HepG2 (cell line): ENCODE results near the gene TAF6L. TPM values are rescaled to one million over a fixed set of nuclear protein-coding genes. Genes with fewer than 3 reads are reported as not detected.

Experiments used
- ARNTL ChIP-seq: sonication (generic); formaldehyde crosslinking; IDR thresholded peaks from 2 replicates; pipeline ENCODE4 v1.4.0; 2020; ENCODE audit warnings: mild to moderate bottlenecking, missing genetic modification reagents
- ATF1 ChIP-seq: IDR thresholded peaks from 2 replicates; pipeline ENCODE4 v1.6.1; 2016; ENCODE audit warnings: mild to moderate bottlenecking, control low read depth
- ETS1 ChIP-seq: sonication (generic); formaldehyde crosslinking; IDR thresholded peaks from 2 replicates; pipeline ENCODE4 v1.4.0; 2020; ENCODE audit warnings: missing genetic modification reagents
- FOXA3 ChIP-seq: IDR thresholded peaks from 2 replicates; pipeline ENCODE4 v1.6.1; 2016; ENCODE audit warnings: missing genetic modification reagents, missing compliant biosample characterization
- FOXK1 ChIP-seq: sonication (generic); formaldehyde crosslinking; IDR thresholded peaks from 2 replicates; pipeline ENCODE4 v1.4.0; 2020; ENCODE audit warnings: low read depth, missing genetic modification reagents, borderline replicate concordance
- IRF1 ChIP-seq: sonication (generic); formaldehyde crosslinking; IDR thresholded peaks from 2 replicates; pipeline ENCODE4 v1.4.0; 2020; ENCODE audit warnings: low read depth, mild to moderate bottlenecking, missing genetic modification reagents
- LBX2 ChIP-seq: sonication (generic); formaldehyde crosslinking; IDR thresholded peaks from 2 replicates; pipeline ENCODE4 v1.5.0; 2020; ENCODE audit warnings: missing genetic modification reagents, mild to moderate bottlenecking, borderline replicate concordance
- NFKBIZ ChIP-seq: IDR thresholded peaks from 2 replicates; pipeline ENCODE4 v1.6.1; 2018; ENCODE audit warnings: missing genetic modification reagents, missing compliant biosample characterization
- RFX1 ChIP-seq: fragments of 450-650 bp; IDR thresholded peaks from 2 replicates; pipeline ENCODE4 v1.6.1; 2017
- SALL1 ChIP-seq: sonication (generic); formaldehyde crosslinking; IDR thresholded peaks from 2 replicates; pipeline ENCODE4 v1.8.0; 2022; ENCODE audit warnings: mild to moderate bottlenecking, missing genetic modification reagents
- SMAD1 ChIP-seq: sonication (generic); formaldehyde crosslinking; IDR thresholded peaks from 2 replicates; pipeline ENCODE4 v1.4.0; 2020; ENCODE audit warnings: missing genetic modification reagents, low read depth, mild to moderate bottlenecking, borderline replicate concordance
- SMC3 ChIP-seq: IDR thresholded peaks from 2 replicates; pipeline ENCODE4 v1.6.1; 2011; ENCODE audit warnings: low read length, improper control_type of control experiment
- SP5 ChIP-seq: IDR thresholded peaks from 2 replicates; pipeline ENCODE4 v1.6.1; 2016; ENCODE audit warnings: low read depth, borderline replicate concordance
- SRY ChIP-seq: sonication (generic); formaldehyde crosslinking; IDR thresholded peaks from 2 replicates; pipeline ENCODE4 v1.8.0; 2022; ENCODE audit warnings: mild to moderate bottlenecking, missing genetic modification reagents
- TCF7L2 ChIP-seq: IDR thresholded peaks from 2 replicates; pipeline ENCODE4 v1.6.1; 2011; ENCODE audit warnings: mild to moderate bottlenecking, low read depth, low read length, moderate library complexity
- TEAD2 ChIP-seq: sonication (generic); formaldehyde crosslinking; IDR thresholded peaks from 2 replicates; pipeline ENCODE4 v1.9.0; 2021; ENCODE audit warnings: missing genetic modification reagents
- TEAD3 ChIP-seq: optimal IDR thresholded peaks from 2 replicates; pipeline ENCODE3; 2016; ENCODE audit warnings: borderline replicate concordance
- THAP8 ChIP-seq: sonication (generic); formaldehyde crosslinking; IDR thresholded peaks from 2 replicates; pipeline ENCODE4 v1.5.1; 2020; ENCODE audit warnings: missing genetic modification reagents, mild to moderate bottlenecking, borderline replicate concordance
- ZBTB2 ChIP-seq: sonication (generic); formaldehyde crosslinking; IDR thresholded peaks from 2 replicates; pipeline ENCODE4 v1.8.0; 2022; ENCODE audit warnings: low read depth, missing genetic modification reagents
- ZMYM2 ChIP-seq: sonication (generic); formaldehyde crosslinking; IDR thresholded peaks from 2 replicates; pipeline ENCODE4 v1.8.0; 2022; ENCODE audit warnings: mild to moderate bottlenecking, missing genetic modification reagents
- ZNF101 ChIP-seq: sonication (generic); formaldehyde crosslinking; IDR thresholded peaks from 2 replicates; pipeline ENCODE4 v1.4.0; 2020; ENCODE audit warnings: mild to moderate bottlenecking, low read depth, missing genetic modification reagents, borderline replicate concordance
- ZNF543 ChIP-seq: sonication (generic); formaldehyde crosslinking; IDR thresholded peaks from 2 replicates; pipeline ENCODE4 v1.4.0; 2020; ENCODE audit warnings: mild to moderate bottlenecking, missing genetic modification reagents
- ZNF546 ChIP-seq: sonication (generic); formaldehyde crosslinking; conservative IDR thresholded peaks from 2 replicates; pipeline ENCODE4 v1.8.1; 2023; ENCODE audit warnings: mild to moderate bottlenecking, missing genetic modification reagents
- ZNF563 ChIP-seq: sonication (generic); formaldehyde crosslinking; IDR thresholded peaks from 2 replicates; pipeline ENCODE4 v1.8.0; 2022; ENCODE audit warnings: mild to moderate bottlenecking, moderate library complexity, missing genetic modification reagents
- ZNF773 ChIP-seq: sonication (generic); formaldehyde crosslinking; IDR thresholded peaks from 2 replicates; pipeline ENCODE4 v1.4.0; 2020; ENCODE audit warnings: missing genetic modification reagents, borderline replicate concordance
- ZSCAN22 ChIP-seq: sonication (generic); formaldehyde crosslinking; IDR thresholded peaks from 2 replicates; pipeline ENCODE4 v1.4.0; 2020; ENCODE audit warnings: mild to moderate bottlenecking, missing genetic modification reagents
- polyA plus RNA-seq, 8 experiments: library from polyadenylated mRNA; depleted of rRNA in 3 of 8; stranded (reverse) in 7 of 8; unstranded in 1 of 8; fragments of >200 nt; fragmentation: Illumina TruSeq in 4 of 8; extraction: Trizol in 4 of 8; gene quantifications; 2 replicates each; pipeline versions ENCODE4 v1.2.1 to v1.2.3, GENCODE V29; 2011 to 2016; ENCODE audit warnings: low read depth in 4 of 8, missing spikeins in 1 of 8, mixed read lengths in 1 of 8; ENCODE audit not compliant: insufficient read depth in 1 of 8
- total RNA-seq, 5 experiments: library from RNA; depleted of rRNA; stranded (reverse); fragments of >200 nt; fragmentation: Illumina TruSeq; extraction: Trizol; gene quantifications; 2 replicates each; pipeline ENCODE4 v1.2.3, GENCODE V29; 2016; ENCODE audit warnings: low read depth in 1 of 5

TAF6L gene
- total and polyA plus RNA-seq, 2 of the 13 experiments (the other 11 are each of a cell fraction or from before 2014, with no cell fraction given), result 12.6 to 19.4 TPM

- no peak for TF ChIP-seq ETS1 (CRISPR knock-in tag)
- TF ChIP-seq RFX1, result no peak
- TF ChIP-seq NFKBIZ (CRISPR knock-in tag), result no peak; the same call in 1 of the 2 replicates
- no peak for TF ChIP-seq IRF1 (CRISPR knock-in tag)
- no peak for TF ChIP-seq ZMYM2 (CRISPR knock-in tag)
- TF ChIP-seq FOXK1, result 0 out of 2 replicates have a peak, but pooled peaks have one; percentile 22
- no peak for TF ChIP-seq ZBTB2 (CRISPR knock-in tag)
- peak; percentile 65; the same call in 1 of the 2 replicates for TF ChIP-seq SP5
- no peak for TF ChIP-seq LBX2 (CRISPR knock-in tag)
- no peak for TF ChIP-seq TCF7L2
- 0 out of 2 replicates have a peak, but pooled peaks have one; percentile 48 for TF ChIP-seq ZNF543 (CRISPR knock-in tag)
- TF ChIP-seq ZNF101 (CRISPR knock-in tag), result no peak
- TF ChIP-seq THAP8, result 0 out of 2 replicates have a peak, but pooled peaks have one; percentile 86
- TF ChIP-seq ZNF563, result no peak; the same call in 1 of the 2 replicates
- peak; percentile 77; the same call in 1 of the 2 replicates for TF ChIP-seq SRY (CRISPR knock-in tag)
- TF ChIP-seq FOXA3 (CRISPR knock-in tag), result peak; percentile 38; the same call in 1 of the 2 replicates
- TF ChIP-seq ZSCAN22 (CRISPR knock-in tag), result no peak
- peak; percentile 94 for TF ChIP-seq ZNF546 (CRISPR knock-in tag)
- TF ChIP-seq ATF1, result no peak
- TF ChIP-seq ZNF773 (CRISPR knock-in tag), result no peak
- TF ChIP-seq SMAD1 (CRISPR knock-in tag), result no peak
- no peak for TF ChIP-seq SMC3
- peak; percentile 60 for TF ChIP-seq SALL1 (CRISPR knock-in tag)
- TF ChIP-seq TEAD2, result no peak
- TF ChIP-seq TEAD3, result no peak
- TF ChIP-seq ARNTL (CRISPR knock-in tag), result peak; percentile 69
Observed at GRCh38 chr11:62791501-62792201, 20.5 kb downstream of the TAF6L start, which contains the start of gene TMEM223 (continued).
